Activated CD4-positive, alpha-beta T cell treated with anti-CD3 and anti-CD28 coated beads, Interleukin-2, Interleukin-6, amounts not matched to agents 100 ng/mL and 50 ng/mL, durations not matched to agents 16 hours and 8 hours (primary cell): Measurements from ENCODE around the gene LRP8.

Experiments
- DNase-seq: peaks from one replicate; pipeline ENCODE4 v3.0.0-alpha.2; 2020

The LRP8 gene

DNA sequence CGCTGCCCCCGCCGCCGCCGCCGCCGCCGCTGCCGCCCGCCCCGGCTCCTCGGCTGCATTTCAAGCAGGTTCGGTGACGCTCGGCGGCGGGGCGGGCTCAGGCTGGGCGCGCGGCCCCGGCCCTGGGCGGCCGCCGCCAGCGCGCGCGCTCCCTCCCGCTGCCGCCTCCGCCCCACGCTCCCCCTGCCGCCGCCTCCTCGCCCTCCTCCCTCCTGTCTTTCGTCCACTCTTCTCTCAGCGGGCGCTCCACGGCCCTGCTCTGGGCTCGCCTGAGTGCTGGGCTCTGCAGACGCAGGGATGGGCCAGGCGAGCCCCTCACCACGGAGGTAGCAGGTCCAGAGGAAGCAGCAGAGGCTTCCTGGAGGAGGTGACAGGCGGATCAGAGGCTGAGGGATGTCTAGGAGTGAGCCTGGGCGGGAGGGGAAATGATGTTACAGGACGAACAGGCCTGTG lies at the start of gene LRP8:
TSS of gene LRP8 (minus strand) at position 62 of the 453 bp plus-strand sequence. CDS start 158 bp downstream, outside the sequence.
- peak; percentile 87 for DNase-seq

DNA sequence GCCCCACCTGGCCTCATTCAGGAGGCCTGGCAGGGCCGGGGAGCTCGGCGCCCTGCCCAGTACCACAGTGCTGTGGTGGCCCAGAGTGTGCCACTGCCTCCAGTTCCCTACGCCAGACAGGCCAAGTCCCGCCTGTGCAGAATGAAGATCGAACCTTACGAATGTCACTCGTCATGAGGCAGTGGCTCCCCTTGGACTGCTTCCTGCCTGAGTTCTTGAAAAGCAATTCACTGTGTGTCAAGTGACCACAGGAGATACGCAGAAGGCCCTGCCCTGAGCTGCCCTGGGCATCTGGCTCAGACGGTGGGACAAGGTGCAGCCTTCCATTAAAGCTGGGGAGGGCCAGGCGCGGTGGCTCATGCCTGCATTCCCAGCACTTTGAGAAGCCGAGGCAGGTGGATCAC lies 49.6 kb upstream of the LRP8 start:
- DNase-seq = no peak

DNA sequence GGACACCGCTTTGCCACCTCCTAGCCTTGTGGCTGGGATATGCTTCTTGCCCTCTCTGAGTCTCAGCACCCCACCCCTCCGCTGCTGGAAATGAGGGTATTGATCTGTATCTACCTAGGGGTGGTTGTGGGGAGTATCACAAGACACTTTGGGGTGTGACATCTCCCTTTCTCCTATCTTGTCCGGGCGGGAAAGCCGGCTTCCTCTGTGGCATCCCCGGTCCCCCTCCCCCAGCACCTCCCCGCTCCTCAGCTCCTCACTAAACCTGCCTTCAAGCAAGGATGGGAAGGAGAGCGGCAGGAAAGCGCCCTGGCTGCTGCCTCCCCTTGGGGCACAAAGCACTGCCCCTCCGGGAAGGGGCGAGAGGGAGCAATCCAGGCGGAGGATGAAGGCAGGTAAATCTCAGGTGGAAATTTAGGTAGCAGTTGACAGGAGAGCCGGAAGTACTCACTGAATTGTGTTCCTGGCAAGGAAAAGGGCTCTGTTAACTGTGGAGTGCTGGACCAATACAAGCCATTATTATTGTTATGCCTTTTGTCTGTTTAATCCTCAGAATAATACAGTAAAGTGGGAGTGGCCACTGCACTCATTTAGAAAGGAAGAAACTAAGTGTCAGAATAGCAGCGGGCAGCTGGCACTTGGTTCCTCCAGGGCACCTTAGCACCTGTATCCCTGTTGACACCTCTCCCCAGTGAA lies 49.0 kb upstream of the LRP8 start:
- DNase-seq = no peak

DNA sequence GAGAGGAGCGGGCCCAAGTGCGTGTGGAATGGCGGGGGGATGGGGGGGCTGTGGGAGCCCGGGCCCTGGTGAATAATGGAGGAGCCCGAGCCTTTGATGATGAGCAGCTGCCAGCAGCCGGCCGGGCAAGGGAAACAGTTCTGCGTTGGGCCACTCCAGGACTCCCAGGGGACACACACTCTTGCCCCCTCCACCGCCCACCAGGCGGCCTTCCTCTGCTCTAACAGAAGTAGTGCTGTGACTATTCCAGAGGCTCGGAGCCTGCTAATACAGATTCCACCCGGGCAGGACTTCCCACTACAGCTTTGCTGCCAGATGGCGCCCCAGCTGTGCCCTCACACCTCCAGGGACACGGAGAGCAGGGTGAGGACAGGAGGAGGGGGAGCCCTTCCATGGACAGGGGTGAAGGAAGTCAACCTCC lies 48.2 kb upstream of the LRP8 start:
- no peak for DNase-seq

DNA sequence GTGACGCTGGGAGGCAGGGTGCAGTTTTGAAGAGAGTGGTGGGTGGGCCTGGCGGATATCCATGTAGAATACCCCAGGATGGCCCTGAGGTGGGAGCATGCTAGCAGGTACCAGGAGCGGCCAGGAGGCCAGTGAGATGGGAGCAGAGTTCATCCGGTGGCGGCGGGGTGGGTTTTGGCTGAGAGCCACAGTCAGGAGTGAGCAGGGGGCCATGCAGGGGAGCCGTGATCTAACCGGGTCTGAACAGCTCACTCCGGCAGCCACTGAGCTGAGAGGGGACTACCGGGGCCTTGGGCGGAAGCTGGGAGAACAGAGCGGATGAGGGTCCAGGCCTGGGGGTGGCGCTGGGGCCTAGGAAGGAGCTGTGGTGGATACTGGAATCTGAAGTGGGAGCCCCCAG lies 47.6 kb upstream of the LRP8 start:
- no peak for DNase-seq

DNA sequence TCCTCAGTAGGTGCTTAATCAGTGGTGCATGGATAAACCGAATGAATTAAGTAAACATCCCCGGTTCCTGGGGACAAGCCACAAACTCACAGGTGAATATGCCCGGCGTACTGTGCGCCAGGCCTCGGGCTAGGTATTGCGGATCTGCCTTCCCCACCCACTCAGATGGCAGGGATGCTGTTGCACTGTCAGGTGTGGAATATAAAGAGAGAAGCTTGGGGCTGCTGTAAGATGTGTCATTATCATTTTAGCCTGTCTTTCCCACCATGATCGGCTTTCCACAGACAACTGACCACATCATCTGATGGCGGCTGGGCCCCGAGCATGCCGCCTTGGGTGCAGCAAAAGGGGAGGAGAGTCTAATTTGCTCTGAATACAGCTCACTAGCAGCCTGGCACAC lies 45.4 kb upstream of the LRP8 start:
- no peak for DNase-seq

DNA sequence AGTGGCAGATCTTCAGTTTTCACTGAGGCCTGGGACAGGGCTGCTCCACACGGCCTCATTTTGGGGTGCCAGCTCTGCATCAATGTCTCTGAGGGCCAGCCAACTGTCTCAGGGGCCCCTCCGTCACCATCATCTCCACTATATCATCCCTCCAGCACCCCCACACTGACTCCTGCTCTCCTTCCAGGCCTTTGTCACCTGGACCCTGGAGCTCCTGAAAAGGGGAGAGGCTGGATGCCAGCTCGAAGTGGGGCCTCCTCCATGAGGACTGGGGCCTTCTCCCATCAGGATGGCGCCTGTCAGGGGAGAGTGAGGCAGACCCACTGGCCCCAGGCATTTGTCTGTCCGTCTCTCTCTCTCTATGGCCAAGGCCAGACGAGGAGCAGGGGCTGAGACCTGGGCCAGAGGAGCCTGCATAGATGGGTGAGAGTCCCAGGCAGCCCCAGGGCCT lies 44.7 kb upstream of the LRP8 start:
- no peak for DNase-seq

DNA sequence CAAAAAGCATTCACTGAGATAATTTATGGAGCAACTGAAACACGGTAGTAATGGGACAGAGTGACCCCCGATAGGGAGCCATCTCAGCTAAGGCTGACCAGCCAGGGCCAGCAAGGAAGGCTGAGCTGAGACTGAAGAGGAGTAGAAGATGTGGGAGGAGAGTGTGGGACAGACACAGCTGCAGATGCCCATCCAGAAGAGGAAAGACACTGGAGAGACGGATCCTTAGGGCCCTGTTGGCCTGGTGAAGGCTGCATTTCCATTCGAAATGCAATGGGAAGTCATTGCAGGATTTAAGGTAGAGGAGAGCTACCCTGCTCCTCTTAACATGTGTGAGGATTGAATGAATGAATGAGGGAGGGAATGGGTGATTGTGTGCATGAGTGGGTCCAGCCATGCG lies 44.0 kb upstream of the LRP8 start:
- no peak for DNase-seq

DNA sequence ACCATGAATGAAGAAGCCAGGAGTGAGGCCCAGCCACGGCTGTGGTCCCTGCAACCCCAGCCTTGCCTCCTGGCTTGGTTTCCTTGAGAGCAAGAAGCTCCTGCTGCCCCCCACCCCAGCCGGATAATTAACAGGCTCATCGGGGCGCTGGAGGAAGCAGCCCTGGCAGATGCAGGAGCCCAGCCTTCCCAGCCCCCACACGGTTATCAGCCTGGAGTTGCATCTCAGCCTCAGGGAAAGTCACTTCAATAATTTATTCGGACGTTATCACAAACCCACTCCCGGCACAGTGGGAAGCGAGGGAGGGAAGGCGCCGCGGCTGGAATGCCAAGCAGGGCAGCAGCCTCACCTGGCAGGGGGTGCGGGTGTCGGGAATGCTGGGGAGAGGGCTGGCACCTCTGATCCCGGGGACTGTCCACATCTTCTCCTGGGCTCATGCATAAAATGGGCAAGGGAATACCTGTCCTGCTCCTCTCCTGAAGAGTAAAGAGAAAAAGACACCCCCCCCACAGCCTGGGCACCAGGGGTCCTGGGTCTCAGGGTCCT lies 43.3 kb upstream of the LRP8 start:
- no peak for DNase-seq

DNA sequence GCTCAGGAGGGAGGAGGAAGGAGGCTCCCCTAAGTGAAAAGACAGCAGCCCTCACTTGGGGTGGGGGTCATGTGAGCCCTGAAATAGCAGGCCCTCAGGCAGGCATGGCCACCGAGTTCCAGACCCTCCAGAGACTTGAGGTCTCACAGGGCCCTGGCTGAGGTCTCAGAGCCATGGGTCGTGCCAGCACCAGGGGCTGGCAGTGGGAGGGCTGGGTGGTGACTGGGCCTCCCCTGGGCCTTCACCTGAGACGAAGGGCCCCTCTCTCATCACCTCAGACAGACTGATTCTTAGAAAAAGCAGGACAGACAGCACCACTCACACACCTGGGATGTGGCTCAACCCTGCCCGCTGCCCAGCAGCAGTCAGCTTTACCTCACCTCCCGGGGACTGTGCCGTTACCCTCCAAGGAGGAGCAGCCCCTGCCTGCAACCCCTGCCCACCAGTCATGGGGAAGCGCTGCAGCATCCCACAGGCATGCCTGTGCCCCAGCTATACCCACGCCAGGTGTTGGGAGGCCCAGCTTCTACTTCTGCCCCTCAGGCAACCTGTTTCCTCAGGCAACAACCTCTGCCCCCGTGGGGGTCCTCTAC lies 42.6 kb upstream of the LRP8 start:
- no peak for DNase-seq

DNA sequence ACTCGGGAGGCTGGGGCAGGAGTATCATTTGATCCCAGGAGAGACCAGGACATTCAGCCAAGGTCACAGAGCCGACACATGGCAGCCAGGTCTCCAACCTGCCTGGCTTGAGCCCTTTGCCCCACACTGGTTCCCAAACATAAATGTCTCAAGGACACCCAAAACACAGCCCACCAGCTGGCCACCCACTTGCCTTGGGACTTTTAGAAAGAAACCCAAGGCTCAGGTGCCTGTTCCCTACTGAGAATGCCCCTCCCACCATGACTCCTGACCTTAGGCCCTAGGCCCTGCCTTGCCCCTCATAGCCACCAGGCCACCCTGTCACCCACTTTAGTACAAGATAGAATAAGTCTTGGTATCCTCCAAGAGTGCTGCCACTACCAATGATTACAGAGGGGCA lies 41.9 kb upstream of the LRP8 start:
- DNase-seq = no peak

DNA sequence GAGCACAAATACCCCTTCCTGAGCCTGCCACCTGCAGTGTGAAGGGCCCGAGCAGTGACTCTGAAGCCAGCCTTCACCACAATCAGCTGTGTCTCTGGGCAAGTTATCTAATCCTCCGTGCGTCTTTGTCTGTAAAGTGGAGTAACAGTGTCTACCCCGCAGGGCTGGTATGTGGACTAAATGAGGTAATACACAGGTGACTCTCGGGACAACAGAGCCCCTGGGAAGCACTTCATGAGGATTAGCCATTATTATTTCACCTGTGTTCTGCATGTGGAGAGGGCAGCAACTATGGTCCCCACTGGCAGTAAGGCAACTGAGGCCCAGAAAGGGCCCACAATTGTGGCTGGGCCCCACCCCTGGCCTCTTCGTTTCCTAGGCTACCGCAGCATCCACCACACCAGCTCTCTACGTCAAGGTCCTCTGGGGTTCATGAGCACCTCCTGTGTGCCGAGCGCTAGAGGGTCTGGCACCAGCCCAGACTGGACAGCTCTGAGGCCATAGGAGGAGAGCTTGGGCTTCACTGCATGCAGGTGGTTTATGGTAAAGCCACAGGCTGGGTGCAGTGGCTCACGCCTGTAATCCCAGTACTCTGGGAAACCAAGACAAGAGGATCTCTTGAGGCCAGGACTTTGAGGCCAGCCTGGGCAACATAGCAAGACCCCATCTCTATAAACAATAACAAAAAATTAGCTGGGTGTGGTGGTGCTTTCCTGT lies 41.3 kb upstream of the LRP8 start:
- no peak for DNase-seq

DNA sequence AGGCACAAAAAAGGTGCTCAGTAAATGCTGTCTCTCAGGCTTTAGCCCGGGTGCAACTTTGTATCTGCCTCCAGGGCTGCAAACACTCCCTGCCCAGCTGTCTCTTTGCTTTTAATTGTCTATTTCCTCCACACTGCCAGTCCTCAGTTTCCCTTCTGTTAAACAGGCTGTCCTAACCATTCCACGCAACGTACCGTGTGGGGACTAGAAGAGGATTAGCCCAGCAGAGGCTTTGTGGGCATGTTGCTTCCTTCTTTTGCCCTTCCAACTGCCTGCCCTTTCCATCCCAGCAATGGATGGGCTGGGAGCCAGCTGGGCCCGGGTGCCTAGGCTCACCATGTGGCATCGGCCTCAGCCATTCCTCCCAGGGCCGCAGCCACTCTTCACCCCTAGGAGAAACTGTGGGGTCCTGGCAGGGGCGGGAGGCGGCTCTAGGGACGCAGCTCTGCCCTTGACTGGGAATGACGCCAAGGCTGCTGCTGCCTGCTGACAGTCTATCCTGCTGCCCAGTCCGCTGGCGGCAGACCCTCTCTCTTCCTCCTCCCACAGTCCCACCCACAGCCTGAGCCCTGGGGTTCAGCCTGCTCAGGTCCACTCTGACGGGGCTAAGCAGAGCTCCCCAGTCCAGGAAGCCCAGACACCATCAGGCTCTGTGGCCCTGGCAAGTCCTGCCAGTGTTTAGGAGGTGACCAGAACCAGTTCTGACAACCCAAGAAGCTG lies 40.6 kb upstream of the LRP8 start:
- DNase-seq = no peak

DNA sequence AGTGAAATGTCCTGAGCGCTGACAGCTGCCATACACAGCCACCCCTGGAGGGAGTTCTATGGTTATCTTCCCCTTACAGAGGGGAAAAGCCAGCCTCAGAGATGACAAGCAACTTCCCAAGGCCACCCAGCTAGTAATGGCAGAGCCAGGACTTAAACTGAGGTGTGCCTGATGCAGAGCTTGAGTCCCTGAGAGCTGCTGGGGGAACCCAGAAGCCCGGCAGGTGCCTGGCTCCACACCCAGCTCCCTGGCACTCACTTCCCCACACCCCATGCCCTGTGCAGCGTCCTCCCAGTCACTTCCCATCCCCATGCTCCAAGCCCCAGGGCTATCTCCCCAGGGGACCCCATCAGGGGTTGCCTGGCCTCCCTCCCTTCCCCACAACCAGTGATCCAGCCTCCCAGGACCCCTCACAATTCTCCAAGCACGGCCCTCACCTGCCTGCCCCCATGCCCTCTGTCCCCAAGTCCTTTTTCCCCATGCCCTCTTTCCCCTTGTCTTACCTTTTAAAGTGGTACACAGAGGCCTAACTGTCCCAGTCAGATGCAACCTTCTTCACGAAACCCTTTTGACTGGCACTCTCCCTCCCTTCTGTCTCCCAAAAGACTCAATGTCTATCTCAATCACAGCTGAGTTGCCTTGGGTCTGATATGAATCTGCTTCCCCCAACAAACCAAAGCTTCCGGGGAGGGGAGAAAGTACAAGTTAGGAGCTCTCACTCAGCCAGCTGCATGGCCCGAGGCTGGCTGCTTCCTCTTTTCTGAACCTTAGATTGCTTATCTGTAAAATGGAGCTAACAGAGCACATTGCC lies 39.8 kb upstream of the LRP8 start:
- peak; percentile 84 for DNase-seq

DNA sequence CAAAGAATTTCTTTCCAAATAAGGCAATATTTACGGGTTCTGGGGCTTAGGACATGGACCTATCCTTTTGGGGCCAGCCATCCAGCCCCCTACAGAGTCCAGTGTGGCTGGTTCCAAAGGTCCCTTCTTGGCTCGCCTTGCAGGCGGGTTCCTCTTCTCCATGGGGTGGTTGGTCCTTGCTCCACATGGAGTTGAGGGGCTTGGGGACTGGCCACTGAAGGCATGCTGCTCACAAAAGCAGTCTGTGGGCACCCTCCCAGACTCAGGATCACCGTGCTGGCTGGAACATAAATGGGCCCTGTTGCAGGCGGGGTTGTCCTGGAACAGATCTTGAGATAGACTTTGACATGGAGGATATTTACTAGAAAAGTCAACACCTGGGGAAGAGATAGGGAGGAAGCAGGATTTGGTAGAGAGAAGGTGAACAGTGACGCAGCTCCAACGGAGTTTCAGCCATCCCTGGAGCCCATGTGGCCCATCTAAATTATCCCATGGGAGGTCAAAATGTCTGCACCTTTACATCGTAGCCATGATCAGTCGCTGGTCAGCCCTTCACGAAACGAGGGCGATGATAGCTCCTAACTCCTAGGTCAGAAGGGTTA lies 39.1 kb upstream of the LRP8 start:
- no peak for DNase-seq

DNA sequence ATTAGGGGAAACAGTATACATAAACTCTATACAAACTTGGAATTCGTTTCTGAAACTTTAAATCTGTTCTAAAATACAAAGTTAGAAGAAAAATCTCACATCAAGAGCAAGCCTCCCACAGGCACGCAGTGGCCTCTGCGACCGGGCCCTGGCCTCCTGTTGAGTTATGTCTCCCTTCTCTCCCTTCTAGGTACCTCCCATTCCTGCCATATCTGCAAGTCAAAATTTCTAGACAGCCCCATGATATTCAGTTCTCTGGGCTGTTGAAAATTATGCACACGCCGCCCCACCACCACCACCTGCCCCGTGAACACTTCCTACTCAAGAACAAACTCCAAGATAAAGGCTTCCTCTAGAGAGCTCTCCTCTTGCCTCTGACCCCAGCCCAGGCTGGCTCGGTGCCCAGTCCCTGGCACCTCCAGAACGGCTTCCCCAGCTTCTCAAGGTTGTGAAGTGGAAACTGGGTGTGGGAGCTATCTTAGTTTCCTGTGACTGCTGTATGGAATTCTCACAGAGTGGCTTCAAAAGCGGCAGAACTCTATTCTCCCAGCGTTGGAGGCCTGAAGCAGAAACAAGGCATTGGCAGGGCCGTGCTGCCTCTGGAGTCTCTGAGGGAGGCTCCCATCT lies 37.7 kb upstream of the LRP8 start:
- DNase-seq = no peak

DNA sequence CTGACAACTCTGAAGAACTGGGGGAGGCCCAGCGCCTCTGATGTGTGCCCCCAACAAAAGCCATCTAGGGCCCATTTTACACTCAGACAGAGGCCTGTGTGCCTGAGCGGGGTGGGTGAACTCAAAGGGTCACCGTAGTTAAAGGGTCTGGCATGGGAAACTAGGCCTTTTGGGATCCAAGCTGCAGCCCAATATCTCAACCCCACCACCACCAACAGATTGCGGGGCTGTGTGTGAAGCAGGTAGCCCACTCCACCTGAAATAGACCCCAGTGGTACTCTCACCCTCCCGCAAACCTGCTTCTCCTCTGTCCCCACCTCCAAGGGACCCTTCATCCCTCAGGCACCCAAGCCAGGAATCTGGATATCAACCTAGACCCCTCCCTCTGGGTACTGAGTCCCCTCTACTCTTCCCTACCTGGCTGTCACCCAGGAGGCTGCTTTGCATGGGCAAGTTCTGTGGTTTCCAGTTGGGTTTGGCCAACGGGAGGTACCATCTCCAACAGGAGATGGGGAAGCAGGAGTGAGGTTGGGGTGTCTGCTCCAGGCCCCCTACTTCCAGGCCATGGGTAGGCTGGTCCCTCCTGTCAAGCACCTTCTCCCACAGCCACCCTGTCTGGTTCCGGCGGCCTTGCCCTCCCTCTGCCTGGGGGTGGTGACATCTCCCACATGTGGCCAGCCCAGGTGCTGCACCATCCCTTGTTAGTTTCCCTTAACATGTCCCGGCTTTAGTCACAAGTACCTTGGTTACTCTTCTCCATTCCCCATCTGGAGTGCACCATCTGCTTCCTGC lies 35.2 kb upstream of the LRP8 start:
- DNase-seq = no peak

DNA sequence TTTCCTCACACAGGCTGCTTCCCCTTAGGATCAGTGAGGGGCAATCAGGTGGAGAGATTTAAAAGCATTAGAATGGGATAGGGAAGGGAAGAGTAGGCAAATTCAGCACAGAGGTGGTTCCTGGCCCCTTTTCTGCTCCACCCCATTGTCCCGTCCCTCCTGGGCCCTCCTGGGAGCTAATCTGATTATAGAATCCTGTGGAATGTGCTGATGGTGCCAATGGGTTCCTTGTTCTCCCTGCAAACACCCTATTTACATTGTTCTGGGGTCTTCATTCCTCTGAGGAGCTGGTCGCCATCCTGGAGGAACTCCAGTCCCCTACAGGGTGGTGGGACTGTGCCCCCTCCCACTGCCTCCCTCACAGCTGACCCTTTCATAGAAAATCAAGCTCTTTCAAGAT lies 34.4 kb upstream of the LRP8 start:
- DNase-seq = no peak

DNA sequence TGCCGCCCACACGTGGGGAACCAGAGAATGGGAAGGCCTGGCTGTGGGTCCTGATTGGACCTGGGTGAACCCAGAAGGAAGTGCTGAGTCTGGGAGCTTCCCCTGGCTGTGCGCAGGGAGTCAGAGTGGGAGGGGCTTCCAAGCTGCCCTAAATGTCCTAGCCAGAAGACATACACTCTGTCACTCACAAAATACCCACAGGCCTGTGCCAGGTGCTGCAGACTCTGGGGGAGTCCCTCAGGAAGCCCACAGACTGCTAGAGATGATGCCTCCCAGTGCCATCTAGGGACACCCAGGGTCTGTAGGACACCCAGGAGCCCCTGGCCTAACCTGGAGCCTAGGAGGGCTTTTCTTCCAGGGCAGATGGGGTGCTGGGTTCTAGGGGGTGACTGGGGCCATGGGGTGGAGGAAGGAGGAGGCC lies 33.7 kb upstream of the LRP8 start:
- DNase-seq = no peak

DNA sequence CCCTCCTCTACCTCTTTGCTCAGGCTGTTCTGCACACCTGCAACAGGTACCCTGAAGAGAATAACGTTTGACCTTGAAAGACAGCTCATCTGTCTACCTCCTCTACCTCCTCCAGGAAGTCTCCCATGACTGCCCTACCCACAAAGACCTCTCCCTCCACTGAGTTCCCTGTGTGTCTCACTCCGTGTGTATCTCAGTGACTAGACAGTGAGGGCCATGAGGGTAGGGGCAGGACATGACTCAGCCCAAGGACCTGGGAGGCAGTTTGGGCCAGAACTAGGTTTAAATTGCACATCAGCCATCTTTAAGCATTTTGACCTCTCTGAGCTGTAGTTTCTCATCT lies 32.0 kb upstream of the LRP8 start:
- DNase-seq = no peak
